ENCODE results near the gene RGCC. TPM values are rescaled to one million over a fixed set of nuclear protein-coding genes. Genes with fewer than 3 reads are reported as not detected.

The RGCC gene
- total RNA-seq, 1 experiment from 2014 or later, result not detected

GRCh38 chr13:41502673-41503072, 45.3 kb downstream of the RGCC start:
- H2BK20ac ChIP-seq (ENCODE audit: low read depth, low read length, poor library complexity, severe bottlenecking), result no peak overlapping the region
- DNase-seq, result no peak
- no peak overlapping the region for H3K4me3 Mint-ChIP-seq
- H3K27ac ChIP-seq (ENCODE audit: insufficient read length, low read depth, low read length), result no peak overlapping the region
- H3K27ac Mint-ChIP-seq, result no peak overlapping the region
- H3K4me2 ChIP-seq (ENCODE audit: insufficient read depth, insufficient read length, low read length), result no peak overlapping the region
- H3K23ac ChIP-seq (ENCODE audit: insufficient read length, low read depth, low read length), result no peak overlapping the region
- H3K14ac ChIP-seq (ENCODE audit: insufficient read depth, low read length), result no peak overlapping the region
- no peak overlapping the region for H2AK5ac ChIP-seq (ENCODE audit: insufficient read length, low read length)
- no peaks in the 10 kb centered on the region for H3K79me1 ChIP-seq (ENCODE audit: insufficient read depth, low read depth, low read length, poor library complexity, severe bottlenecking)
- no peak overlapping the region for H2BK5ac ChIP-seq (ENCODE audit: insufficient read length, low read length)
- no peak overlapping the region for H3T11ph ChIP-seq (ENCODE audit: low read length)
- H3K18ac ChIP-seq (ENCODE audit: insufficient read length, low read depth, low read length), result no peak overlapping the region
- H3K4me1 ChIP-seq (ENCODE audit: insufficient read depth, low read length), result no peaks in the 10 kb centered on the region
- no peaks in the 10 kb centered on the region for H3K9me3 ChIP-seq (ENCODE audit: control insufficient read depth, low read depth, low read length)
- H3K9ac ChIP-seq (ENCODE audit: extremely low read depth, insufficient read length, low read length), result no peak overlapping the region
- no peak for TF ChIP-seq CTCF (conservative IDR thresholded peaks at IDR 0.05)
- H3K36me3 Mint-ChIP-seq (ENCODE audit: insufficient read depth in 1 of 3, low read depth in 3 of 3), result no peaks in the 10 kb centered on the region; a peak in 1 of 7 replicates
- H4K8ac ChIP-seq (replicated peaks; ENCODE audit: insufficient read length, low read depth, low read length), result no peak overlapping the region
- no peak overlapping the region for H3K4ac ChIP-seq (ENCODE audit: low read depth, low read length)
- no peak overlapping the region for H4K91ac ChIP-seq (ENCODE audit: insufficient read length, low read depth, low read length)
- H2AFZ ChIP-seq (ENCODE audit: low read length), result no peak overlapping the region
- no peaks in the 10 kb centered on the region for H4K20me1 ChIP-seq (ENCODE audit: control insufficient read depth, insufficient read depth, insufficient read length)
- H3K4me1 Mint-ChIP-seq, result no peaks in the 10 kb centered on the region
- H3K27me3 ChIP-seq (ENCODE audit: insufficient read depth, low read length), result no peaks in the 10 kb centered on the region
- WGBS (ENCODE audit: extremely low coverage, insufficient read length, low lambda C conversion rate), result no CpG with 5 or more reads among the region's 9 CpGs
- peaks cover 1% of the 10 kb centered on the region for H3K27me3 Mint-ChIP-seq (ENCODE audit: low read depth)
- peaks cover 2 to 6% of the 10 kb centered on the region in 2 experiments; a peak in 4 of 5 replicates for H3K9me3 Mint-ChIP-seq
- H2BK12ac ChIP-seq (ENCODE audit: insufficient read length, low read depth, low read length), result no peak overlapping the region
- H4K5ac ChIP-seq (ENCODE audit: insufficient read length, low read depth, low read length), result no peak overlapping the region
- no peak overlapping the region for H2BK120ac ChIP-seq (ENCODE audit: low read depth, low read length, poor library complexity, severe bottlenecking)
- H3K23me2 ChIP-seq (ENCODE audit: insufficient read length, low read depth, low read length, poor library complexity, severe bottlenecking), result no peaks in the 10 kb centered on the region
- no peak overlapping the region for H3K56ac ChIP-seq (ENCODE audit: insufficient read length, low read depth, low read length)
- H2BK15ac ChIP-seq (ENCODE audit: low read depth, low read length), result no peak overlapping the region
- H3K79me2 ChIP-seq (ENCODE audit: insufficient read depth, low read length), result no peaks in the 10 kb centered on the region

Data from H9 (cell line).